ENCODE data around the gene CD151.

Gene CD151

DNA sequence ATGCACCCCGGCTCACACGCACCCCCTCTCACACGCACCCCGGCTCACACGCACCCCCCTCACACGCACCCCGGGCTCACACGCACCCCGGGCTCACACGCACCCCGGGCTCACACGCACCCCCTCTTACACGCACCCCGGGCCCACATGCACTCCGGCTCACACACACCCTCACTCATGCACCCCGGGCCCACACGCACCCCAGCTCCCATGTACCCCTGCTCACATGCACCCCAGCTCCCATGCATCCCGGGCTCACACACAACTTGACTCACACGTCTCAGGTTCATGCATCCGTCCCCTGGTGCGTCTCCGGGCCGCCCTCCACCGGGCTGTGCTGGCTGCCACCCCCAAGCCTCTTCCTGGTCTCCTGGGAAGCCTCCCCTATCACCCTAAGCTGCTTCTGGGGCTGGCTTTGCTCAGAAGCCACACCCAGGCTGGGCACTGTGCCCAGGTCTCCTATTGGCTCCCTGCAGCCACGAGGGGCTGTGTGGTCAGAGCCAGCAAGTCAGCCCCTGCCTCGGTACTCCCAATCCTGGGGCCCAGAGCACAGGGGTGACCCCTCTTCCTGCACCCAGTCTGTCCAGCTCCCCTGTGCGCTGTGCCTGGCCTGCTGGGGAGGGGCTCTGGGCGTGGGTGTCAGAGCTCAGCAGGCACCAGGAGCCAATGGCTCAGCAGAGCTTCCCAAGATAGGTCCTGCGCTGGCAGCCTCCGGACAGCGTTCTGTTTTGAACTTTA is 26.8 kb downstream of the CD151 start:
- DNase-seq, result peak; percentile 69

- no peak for DNase-seq
Observed at GRCh38 chr11:860234-861104, 27.7 kb downstream of the CD151 start.

DNA sequence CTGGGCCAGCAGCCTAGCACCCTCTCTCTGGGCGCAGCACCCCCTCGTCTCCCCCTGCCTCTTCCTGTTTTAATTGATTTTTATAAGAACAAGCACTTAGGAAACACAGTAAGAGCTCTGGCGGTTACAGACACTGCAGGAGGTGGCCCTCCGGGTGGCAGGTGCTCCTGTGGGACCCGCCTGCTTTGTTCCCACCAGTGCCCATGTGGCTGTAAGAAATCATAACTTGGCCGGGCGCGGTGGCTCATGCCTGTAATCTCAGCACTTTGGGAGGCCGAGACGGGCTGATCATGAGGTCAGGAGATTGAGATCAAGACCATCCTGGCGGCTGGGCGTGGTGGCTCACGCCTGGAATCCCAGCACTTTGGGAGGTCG is 28.3 kb downstream of the CD151 start:
- no peak for DNase-seq

GRCh38 chr11:862081-862661 is 29.4 kb downstream of the CD151 start:
- DNase-seq, result no peak

GRCh38 chr11:862696-863022 is 29.9 kb downstream of the CD151 start:
- DNase-seq, result no peak

- DNase-seq, result no peak
Observed at GRCh38 chr11:863023-863909, 30.5 kb downstream of the CD151 start.

DNA sequence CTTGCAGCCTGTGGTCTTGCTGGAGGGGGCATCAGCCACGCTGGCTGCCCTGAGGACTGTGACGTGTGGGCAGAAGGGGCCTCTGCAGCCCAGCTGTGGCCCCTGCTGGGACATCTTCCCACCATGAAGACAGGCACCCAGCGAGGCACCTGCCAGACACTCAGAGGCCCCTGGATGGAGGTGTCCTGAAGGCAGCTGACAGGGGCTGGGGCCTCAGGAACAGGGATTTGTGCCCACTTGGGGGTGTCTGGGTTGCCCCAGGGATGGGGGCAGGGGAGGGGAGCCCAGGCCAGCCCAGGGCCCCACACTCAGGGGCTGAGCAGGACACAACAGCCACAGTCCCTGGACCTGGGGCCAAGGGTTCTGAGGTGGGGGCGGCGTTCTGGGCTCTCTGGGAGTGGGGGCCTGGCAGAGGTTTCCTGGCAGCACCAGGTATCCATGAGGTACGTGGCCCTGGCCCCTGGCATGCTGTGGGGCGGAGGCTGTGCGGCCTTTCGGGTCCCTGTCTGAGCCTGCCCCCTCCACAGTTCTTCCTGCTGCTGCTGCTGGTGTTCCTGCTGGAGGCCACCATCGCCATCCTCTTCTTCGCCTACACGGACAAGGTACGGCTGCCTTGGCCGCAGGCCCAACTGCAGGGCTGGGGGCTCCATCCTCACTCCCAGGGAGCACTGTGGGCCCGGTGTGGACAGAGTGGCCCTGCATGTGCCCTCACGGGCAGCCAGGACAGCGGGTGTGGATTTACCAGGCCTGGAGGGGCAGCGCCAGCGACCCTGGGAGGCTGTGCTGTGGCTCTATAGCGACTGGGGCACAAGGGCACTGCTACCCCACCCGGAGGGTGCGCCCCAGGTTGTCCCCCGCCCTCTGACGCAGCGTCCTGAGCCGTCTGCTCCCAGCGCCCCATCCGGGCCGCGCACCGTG is 31.4 kb downstream of the CD151 start:
- DNase-seq, result no peak

DNA sequence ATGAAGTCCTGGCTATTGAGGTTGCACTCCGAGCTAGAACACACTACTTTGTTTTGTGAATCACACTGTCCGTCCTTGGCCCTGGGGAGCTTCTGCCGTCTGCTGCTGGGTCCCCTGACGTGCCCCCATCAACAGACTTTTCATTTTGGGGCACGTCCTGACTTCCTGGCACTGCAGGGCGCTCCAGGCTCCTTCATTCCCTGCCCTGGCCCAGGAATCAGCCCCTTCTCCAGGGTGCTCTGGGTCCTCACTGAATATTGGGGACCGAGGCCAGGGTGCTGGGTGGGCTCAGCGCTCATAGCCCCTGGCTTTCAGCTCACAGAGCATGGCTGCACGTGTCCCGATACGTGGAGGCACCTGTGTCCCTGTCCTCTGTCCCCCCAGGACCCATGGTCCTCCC is 32.1 kb downstream of the CD151 start:
- DNase-seq, result no peak

GRCh38 chr11:865462-866430 is 33.0 kb downstream of the CD151 start:
- no peak for DNase-seq

DNA sequence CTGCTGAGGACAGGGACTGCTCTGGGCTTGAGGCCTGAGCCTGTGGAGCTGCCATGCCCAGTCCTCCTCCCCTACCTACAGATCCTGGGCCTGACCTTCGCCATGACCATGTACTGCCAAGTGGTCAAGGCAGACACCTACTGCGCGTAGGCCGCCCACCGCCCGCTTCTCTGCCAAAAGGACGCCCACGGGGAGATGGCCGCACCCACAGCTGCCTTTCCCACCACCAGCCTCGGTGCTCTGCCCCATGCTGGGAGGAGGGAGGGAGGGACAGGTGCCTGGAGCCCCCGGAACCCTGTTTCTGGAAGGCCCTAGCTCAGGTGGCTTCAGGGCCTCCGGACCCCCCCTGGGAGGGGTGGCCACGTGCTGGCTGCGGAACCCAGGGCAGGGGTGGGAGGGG is 33.7 kb downstream of the CD151 start:
- DNase-seq, result no peak

DNA sequence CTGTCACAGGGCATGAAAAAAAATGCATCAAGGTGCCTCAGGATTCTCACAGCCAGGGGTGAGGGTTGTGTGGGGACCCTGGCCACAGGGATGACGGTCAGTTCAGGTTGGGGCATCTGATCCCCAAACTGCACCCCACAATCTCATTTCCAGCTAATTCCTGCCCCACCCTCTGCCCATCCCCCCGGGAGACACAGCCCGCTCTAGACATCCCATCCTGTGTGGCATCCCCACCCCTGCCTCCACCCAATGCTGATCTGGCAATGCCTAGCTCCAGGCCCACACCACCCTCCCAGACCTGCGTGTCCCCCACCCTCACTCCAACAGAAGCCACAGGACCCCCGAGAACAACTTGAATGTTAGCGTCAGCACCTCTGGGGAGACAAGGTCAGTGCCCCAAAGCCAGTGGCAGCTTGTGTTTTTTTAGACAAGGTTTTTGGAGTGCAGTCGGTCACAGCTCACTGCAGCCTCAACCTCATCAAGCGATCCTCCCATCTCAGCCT is 35.2 kb downstream of the CD151 start:
- no peak for DNase-seq

- DNase-seq, result no peak
Observed at GRCh38 chr11:868394-868793, 35.6 kb downstream of the CD151 start.

- no peak for DNase-seq
Observed at GRCh38 chr11:868802-869201, 36.0 kb downstream of the CD151 start.

GRCh38 chr11:869399-870126 is 36.8 kb downstream of the CD151 start:
- DNase-seq, result no peak

DNA sequence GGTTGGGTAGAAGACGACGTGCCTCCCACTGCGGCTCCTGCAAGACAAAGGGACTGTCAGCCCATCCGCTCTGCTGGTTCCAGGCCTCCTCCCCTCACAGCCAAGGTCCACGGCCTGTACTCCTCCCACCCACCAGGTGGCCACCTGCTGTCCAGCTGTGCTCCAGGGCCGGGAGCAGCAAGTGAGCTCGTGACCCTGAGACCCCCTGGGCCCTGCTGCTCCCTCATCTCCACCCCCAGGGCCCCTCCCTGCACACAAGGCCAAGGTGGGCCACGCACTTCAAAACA is 37.3 kb downstream of the CD151 start:
- DNase-seq, result no peak

- no peak for DNase-seq
Observed at GRCh38 chr11:870418-870817, 37.7 kb downstream of the CD151 start.

DNA sequence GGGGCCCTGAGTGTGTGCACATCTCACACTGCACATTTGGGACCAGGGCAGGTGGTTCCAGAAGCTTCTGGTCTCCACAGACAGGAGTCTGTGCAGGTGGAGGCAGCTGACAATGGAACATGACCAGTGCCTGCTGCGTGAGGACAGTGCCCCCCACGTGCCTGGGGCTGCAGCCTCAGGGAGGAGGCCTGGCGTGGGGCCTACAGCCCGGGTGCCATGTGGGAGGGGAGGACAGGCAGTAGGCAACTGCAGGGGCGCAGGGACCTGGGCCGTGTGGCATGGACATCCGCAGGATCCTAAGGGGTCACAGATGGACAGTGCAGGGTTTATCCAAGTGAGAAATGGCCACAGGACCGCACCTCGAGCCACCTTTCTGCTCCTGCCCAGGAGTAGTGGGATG is 38.7 kb downstream of the CD151 start:
- DNase-seq, result no peak

GRCh38 chr11:872799-873198 is 40.0 kb downstream of the CD151 start:
- DNase-seq, result no peak

DNA sequence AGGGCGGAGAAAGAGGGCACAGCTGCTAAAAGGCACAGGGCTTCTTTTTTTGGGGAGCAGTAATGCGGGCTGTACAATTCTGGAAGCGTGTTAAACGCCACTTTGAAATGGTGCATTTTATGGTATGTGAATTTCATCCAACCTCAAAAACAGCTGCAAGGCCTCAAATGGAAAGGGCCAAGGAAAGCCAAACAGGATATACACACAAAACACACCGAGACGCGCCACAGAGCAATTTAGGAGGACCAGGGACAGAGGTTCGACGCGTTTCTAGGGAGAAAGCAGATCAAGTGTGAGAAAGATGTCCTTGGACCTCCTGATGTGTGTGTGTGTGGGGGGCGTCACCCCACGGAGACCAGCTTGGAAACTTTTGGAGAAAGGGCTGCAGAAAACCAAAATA is 41.0 kb downstream of the CD151 start:
- DNase-seq, result no peak

DNA sequence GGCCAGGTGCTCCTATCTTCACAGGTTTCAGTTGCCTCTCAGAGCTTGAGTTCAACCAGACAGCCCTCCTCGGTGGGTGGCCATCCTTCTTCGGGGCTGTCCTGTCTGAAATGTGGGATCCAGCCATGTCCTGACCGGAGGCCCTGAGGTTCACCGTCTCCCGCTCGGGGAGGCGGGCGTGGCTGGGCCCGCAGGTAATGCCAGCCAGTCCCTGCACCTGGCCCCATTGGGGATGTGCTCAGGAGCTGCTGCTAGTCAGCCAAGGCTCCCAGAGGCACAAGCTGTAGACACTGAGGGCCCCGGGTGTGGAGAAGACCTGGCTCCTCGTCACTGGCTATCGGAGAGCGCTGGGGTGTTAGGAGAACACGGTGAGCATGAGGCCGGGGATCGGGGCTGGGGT is 42.5 kb downstream of the CD151 start:
- no peak for DNase-seq
